ENCODE measurements around the gene CDC25C. TPM values are rescaled to one million over a fixed set of nuclear protein-coding genes. Genes with fewer than 3 reads are reported as not detected.

Gene CDC25C
- total RNA-seq, 1 experiment from 2014 or later: 24.8 TPM

Other genes with a start within 250 kb of the CDC25C start
- not detected in 2 replicates for gene WNT8A, start 247.8 kb downstream of the CDC25C start, total RNA-seq (2014; rRNA removed; shearing (Covaris generic))
- 1.8 and 2.6 TPM in 2 replicates for gene NME5, start 192.4 kb downstream of the CDC25C start, total RNA-seq (2014; rRNA removed; shearing (Covaris generic))
- 63.6 and 91.5 TPM in 2 replicates for gene BRD8, start 153.2 kb downstream of the CDC25C start, total RNA-seq (2014; rRNA removed; shearing (Covaris generic))
- 105 and 109 TPM in 2 replicates for gene KIF20A, start 152.7 kb downstream of the CDC25C start, total RNA-seq (2014; rRNA removed; shearing (Covaris generic))
- 69.5 and 72.6 TPM in 2 replicates for gene CDC23, start 118.5 kb downstream of the CDC25C start, total RNA-seq (2014; rRNA removed; shearing (Covaris generic))
- not detected in 2 replicates for gene GFRA3, start 57.2 kb downstream of the CDC25C start, total RNA-seq (2014; rRNA removed; shearing (Covaris generic))
- 25.4 and 30.7 TPM in 2 replicates for gene FAM53C, start 6.5 kb upstream of the CDC25C start, total RNA-seq (2014; rRNA removed; shearing (Covaris generic))
- 45.5 and 50.5 TPM in 2 replicates for gene KDM3B, start 20.9 kb upstream of the CDC25C start, total RNA-seq (2014; rRNA removed; shearing (Covaris generic))
- 37.7 and 43.5 TPM in 2 replicates for gene REEP2, start 107.3 kb upstream of the CDC25C start, total RNA-seq (2014; rRNA removed; shearing (Covaris generic))
- 2.6 and 4.3 TPM in 2 replicates for gene EGR1, start 133.7 kb upstream of the CDC25C start, total RNA-seq (2014; rRNA removed; shearing (Covaris generic))
- gene ETF1, start 211.4 kb upstream of the CDC25C start, total RNA-seq (2014; rRNA removed; shearing (Covaris generic)): 165 and 172 TPM in 2 replicates
- 605 and 654 TPM in 2 replicates for gene HSPA9, start 243.6 kb upstream of the CDC25C start, total RNA-seq (2014; rRNA removed; shearing (Covaris generic))